HEK293T (cell line): Measurements from ENCODE around the gene MFSD6L.

ENCODE experiments used
- CTBP1 ChIP-seq: fragments of 450-650 bp; IDR thresholded peaks from 2 replicates; pipeline ENCODE4 v1.6.1; 2016; ENCODE audit warnings: borderline replicate concordance
- FOXA1 ChIP-seq: fragments of 450-650 bp; IDR thresholded peaks from 2 replicates; pipeline ENCODE4 v1.6.1; 2016; ENCODE audit warnings: mild to moderate bottlenecking
- FOXK2 ChIP-seq: fragments of 450-650 bp; IDR thresholded peaks from 2 replicates; pipeline ENCODE4 v1.6.1; 2016; ENCODE audit warnings: mild to moderate bottlenecking
- FOXM1 ChIP-seq: fragments of 450-650 bp; IDR thresholded peaks from 2 replicates; pipeline ENCODE4 v1.6.1; 2017; ENCODE audit warnings: mild to moderate bottlenecking, borderline replicate concordance
- L3MBTL2 ChIP-seq: fragments of 450-650 bp; conservative IDR thresholded peaks from 2 replicates; pipeline ENCODE4 v1.6.1; 2016; ENCODE audit warnings: mild to moderate bottlenecking

DNA sequence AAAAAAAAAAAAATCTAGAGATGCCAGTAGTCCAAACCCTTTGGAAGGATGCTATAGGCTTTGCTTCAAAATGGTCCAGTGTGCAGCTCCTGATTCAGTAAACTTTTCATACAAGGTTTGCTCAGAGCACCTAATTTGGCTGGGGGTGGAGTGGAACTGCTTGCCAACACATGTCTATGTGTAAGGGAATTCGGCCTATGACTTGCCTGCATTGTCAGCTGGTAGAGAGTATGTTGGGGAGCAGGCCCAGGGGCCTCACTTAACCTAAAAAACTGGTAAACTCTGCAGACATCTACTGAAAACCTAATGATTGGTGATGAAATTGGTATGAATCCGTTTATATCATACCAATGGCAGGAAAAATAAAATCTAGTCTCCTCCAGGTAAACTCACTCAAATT is 1.5 kb upstream of the MFSD6L start:
- TF ChIP-seq L3MBTL2 (no peak), FOXK2 (no peak), CTBP1 (no peak), FOXA1 (no peak), FOXM1 (no peak)
